Hematopoietic multipotent progenitor cell (in vitro differentiated cells): ENCODE measurements around the gene HMGN2. TPM values are rescaled to one million over a fixed set of nuclear protein-coding genes. Genes with fewer than 3 reads are reported as not detected.
"Not testable (repeated sequence)": the region's sequence is repeated elsewhere in the genome, so short reads cannot be mapped to it uniquely, and the experiment has no call there.

ENCODE experiments used
- DNase-seq, 3 donors: peaks; one replicate each; pipeline ENCODE4 v3.0.0-alpha.2; 2011 to 2015; ENCODE audit warnings: low read depth in 2 of 3, low spot score in 2 of 3
- total RNA-seq: library from RNA; depleted of rRNA; stranded (reverse); fragments of >200 nt; gene quantifications from one replicate; pipeline ENCODE4 v1.2.3, GENCODE V29; 2012

Gene HMGN2
- total RNA-seq, 1 donor = 187 TPM

DNA sequence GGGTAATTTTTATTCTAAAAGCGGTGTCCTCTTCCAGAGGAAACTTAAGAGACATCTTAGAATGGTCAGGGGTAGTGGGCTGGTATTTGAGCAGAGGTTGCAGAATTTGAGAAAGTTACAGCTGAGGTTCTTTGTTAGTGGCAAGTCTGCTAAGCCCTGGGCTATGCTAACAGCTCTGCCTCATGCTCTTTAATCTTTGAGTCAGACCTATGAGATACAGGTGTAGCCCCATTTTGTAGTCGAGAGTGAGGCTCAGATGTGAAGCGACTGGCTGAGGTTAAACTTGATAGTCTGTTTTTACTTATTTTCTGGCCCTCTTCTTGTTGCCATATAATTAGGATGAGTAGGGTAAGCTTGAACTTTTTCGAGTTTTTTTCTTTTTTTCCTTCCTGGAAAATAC, 4.7 kb downstream of the HMGN2 start:
- no peak for DNase-seq

DNA sequence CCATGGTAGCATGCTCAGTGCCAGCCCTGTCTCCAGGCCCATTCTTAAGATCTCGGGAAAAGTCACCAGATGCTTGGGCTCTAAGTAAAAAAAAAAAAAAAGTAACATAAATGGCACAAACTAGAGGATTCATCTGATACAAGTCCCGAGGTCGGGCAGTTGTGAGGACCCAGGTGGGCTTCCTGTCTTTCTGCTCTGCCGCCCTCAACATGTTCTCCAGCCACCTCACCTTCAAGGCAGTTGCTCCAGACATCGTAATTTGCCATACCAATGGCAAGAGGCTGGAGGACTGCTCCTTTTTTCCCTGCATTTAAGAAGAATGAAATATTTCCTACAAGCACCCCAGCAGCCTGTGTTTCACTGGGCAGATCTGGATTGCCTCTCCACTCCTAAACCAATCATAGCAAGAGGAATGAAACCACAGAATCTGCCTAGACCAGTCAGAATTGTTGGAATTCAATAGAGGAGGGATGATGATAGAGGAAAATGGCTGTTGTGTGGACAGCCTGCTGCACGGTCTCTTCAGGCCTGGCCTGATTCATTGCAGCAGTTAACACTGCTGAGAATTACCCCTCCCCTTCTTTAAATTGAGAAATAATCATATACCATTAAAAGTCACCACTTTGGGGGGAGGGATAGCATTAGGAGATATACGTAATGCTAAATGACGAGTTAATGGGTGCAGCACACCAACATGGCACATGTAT, 5.4 kb downstream of the HMGN2 start:
- DNase-seq = no peak

DNA sequence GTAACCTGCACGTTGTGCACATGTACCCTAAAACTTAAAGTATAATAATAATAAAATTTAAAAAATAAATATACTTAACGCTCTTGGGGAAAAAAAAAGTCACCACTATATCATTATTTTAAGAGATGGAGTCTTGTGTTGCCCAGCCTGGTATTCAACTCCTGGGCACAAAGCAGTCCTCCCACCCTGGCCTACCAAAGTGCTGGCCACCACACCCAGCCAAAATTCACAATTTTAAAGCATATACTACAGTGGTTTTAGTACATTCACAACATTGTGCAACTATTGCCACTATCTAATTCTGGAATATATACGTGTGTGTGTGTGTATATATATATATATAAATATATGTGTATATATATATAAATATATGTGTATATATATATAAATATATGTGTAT, 5.9 kb downstream of the HMGN2 start:
- DNase-seq = no peak

DNA sequence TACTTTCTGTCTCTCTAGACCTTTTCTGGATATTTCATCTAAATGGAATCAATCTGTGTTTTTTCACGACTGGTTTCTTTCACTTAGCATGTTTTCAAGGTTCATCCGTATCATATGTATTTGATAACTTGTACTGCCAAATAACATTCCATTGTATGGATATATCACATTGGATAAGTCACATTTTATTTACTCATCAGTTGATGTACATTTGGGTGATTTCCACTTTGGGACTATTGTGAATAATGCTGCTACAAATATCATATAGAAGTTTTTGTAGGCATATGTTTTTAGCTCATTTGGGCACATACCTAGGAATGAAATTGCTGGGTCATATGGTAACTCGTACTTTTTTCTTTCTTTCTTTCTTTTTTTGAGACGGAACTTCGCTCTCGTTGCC, 6.7 kb downstream of the HMGN2 start:
- no peak for DNase-seq

DNA sequence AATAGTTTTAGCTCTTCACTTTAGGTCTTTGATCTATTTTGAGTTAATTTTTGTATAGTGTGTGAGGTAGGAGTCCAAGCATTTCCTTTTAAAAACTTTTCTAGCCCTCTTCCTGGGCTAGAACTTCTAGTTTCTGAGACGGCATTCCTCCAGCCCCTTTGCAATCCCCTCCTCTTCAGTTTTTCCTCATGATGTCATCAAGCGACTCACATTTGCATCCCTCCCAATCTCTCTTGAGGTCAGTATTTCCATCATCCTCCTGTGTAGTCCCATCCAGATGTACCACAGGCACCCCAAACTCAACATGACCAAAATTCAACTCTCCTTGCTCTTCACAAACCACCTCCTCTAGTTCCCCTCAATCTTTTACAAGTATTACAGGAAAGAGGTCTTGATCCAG, 10.7 kb downstream of the HMGN2 start:
- no peak for DNase-seq

DNA sequence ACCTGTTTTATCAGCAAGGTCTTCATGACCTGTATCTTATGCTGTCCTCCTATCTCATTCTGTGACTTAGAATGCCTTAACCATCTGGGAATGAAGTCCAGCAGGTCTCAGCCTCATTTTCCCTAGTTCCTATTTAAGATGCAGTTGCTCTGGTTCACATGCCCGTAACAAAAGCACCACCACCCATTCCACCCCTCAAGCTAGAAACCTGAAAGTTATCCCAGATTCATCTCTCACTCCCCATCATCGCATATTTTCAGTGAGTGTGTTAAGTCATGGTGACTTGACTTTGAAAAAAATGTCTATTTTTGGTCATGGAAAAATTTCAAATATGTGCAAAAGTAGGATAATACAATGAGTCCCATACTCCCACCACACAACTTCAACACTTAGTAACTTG, 11.7 kb downstream of the HMGN2 start:
- no peak for DNase-seq

DNA sequence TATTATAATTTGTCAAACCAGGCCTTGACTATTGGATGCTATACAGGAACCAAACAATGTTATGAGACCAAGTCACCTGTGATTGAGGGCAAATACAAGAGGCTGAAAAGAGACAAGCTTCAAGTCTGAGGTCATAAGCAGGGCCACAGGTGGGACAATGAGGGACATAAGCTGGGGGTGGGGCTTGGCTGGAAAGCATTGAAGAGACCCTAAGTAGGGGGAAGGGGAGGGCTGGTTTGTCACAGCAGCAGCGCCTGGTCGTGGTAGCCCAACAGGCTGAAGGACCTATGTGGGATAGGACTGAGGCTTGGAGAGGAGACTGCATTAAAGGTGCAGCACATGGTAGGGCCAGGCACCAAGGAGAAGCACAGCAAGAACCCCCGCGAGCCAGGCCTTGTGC, 17.9 kb downstream of the HMGN2 start:
- no peak for DNase-seq

DNA sequence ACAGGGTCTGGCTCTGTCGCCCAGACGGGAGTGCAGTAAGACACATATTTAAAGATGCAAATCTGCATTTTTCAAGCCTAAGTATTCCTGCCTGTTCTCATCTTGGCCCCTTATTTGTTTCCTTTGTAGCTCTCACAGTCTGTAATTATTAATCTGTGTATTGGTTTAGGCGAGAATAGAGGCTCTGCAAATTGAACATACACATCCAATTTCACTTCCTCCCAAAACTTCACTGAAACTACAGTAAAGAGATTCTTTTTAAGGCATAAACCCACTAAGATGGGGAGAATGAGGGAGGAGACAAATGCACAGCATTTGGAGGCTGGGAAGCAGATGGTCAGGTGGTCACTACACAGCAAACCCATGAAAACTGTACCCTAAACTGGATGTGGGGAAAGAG, 21.0 kb downstream of the HMGN2 start:
- no peak for DNase-seq

DNA sequence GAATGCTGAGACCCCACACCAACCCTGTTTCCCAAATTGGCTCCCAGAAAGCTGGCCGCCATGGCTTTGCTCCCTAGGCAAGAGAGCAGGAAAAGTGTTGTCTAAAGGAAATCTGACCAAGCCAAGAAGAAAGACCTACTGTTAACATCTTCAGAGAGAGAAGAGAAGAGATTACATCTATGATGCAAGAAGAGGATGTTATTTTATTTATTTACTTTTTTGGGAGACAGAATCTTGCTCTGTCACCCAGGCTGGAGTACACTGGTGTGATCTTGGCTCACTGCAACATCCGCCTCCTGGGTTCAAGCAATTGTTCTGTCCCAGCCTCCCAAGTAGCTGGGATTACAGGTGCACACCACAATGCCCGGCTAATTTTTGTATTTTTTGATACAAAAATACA, 21.7 kb downstream of the HMGN2 start:
- no peak for DNase-seq

DNA sequence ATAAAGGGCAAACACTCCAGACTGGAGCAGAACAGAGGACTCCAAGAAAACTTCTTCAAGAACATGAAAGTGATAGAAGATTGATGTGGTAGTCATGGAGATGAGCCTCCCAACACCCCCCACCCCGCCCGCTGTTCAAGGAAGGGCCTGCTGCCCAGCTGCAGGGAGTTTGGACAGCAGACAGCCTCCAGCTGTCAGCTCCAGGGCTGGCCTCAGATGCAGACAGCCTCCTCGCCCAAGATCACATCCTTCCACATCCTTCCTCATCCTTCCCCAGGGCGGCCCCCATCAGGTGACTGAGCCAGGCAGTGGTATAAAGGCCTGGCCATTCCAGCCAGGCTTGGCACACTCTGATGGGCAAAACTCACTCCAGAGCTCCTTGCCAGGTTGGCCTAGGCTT, 24.6 kb downstream of the HMGN2 start:
- DNase-seq = no peak

DNA sequence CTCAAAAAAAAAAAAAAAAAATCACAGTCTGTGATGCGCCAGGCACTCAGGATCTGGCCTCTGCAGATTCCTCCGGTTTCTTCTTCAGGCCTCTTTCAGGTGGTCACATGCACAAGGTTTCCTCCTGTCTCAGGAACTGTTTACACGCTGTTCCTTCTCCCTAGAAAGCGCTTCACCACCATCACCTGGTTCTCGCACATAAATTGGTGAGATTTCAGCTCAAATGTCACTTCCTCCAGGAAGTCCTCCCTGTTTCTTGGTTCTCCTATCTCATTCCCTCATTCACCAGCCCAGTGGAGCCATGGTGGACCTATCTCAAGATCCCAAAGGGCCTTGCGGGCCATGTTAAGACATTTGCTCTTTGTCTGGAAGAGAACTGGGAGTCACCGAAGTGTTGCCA, 26.7 kb downstream of the HMGN2 start:
- no peak for DNase-seq

DNA sequence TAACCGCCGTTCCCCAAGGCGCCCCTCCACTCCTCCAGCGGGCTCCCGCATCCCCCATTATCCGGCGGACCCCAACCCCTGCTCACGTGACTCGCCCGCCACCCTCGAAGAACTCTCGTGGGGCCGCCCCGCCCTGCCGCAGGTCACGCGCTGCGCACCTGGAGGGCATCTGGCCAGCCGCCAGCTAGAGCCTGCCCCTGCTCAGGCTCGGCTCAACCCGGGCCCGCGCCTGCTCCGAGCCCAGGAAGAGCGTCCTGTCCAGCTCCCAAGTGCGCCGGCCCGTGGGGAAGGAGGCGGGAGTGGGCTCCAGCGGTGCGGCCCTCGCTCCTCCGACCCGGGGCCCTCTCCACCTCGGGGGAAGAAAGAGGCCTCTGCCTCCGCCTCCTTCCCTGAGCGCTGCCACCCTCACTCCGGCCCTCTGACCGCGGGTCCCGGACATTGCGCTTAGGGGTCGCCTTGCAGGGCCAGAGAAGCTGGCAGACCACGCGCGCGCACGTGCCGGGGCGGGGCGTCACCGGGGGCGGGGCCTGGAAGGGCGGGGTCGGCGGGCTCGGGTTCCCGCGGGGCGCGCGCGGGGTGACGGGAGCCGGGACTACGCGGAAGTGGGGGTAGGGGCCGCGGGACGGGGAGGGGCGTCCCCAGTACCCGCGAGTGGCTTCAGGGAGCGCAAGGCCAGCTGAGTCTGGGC, 28.4 kb downstream of the HMGN2 start:
- peak; percentile 73 to 88 (median 85) for DNase-seq

DNA sequence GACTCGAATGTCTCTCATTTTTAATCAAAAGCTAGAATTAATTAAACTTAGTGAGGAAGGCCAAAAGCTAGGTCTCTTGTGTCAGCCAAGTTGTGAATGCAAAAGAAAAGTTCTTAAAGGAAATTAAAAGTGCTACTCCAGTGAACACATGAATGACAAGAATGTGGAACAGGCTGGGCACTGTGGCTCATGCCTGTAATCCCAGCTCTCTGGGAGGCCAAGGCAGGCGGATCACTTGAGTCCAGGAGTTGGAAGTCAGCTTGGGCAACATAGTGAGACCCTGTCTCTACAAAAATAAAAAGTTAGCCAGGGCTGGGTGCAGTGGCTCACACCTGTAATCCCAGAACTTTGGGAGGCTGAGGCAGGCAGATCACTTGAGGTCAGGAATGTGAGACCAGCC, 38.5 kb downstream of the HMGN2 start:
- DNase-seq = not testable (repeated sequence)

DNA sequence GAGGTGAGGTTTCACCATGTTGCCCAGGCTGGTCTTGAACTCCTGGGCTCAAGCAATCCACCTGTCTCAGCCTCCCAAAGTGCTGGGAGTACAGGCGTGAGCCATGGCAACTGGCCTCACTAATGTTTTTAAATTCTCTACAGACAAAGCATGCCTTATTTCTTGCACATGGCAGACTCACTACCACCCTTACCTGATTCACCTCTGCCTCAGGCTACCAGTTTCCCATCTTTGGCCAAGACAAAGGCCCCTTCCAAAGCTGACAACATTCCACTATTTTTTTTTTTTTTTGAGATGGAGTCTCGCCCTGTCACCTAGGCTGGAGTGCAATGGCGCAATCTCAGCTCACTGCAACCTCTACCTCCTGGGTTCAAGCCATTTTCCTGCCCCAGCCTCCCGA, 43.6 kb downstream of the HMGN2 start:
- DNase-seq = not testable (repeated sequence)

DNA sequence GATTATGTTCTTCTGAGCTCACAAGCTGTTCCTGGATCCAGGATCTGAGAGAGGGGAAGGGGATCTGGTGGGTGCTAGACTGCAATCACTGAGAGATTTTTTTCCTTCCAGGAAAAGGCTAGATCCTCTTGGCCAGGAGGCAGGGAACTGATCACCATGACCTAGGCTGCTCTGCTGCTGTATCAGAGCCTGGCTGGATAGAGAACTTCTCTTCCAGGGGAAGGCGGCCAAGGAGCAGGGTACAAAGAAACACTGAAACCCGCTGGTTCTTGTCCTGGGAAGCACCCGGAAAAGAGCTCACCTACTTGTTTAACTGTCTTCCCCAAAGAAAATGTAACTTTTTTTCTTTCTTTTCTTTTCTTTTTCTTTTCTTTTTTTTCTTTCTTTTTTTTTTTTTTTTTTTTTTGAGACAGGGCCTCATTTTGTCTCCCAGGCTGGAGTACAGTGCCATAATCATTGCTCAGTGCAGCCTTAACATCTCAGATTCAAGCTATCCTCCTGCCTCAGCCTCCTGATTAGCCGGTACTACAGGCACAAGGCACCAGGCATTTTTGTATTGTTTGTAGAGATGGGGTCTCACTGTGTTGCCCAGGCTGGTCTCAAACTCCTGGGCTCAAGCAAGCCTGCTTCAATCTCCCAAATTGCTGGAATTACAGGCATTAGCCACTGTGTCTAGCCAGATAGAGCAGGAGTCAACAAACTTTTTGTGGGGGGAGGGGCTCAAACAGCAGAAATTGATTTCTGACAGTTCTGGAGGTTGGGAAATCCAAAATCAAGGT, 44.9 kb downstream of the HMGN2 start:
- DNase-seq = no peak

DNA sequence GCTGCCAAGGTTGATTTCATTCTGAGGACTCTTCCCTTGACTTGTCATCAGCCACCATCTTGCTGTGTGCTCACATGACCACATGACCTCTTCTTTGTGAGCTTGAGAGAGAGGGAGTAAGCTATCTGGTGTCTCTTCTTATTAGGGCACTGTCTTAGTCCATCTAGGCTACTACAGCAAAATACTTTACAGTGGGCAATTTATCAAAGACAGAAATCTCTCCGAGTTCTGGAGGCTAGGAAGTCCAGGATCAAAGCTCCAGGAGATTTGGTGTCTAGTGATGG, 45.5 kb downstream of the HMGN2 start:
- no peak for DNase-seq

DNA sequence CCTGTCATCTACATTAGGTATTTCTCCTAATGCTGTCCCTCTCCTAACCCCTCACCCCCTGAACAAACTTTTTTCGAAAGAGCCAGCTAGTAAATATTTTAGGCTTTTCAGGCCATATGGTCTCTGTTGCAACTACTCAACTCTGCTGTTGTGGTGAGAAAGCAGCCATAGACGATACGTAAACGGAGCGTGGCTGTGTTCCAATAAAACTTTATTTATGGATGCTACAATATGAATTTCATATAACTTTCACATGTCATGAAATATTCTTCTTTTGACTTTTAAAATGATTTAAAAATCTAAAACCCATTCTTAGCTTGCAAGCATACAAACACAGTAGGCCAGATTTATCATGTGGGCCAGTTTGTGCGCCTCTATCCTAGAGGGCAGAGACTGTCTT, 46.1 kb downstream of the HMGN2 start:
- no peak for DNase-seq

DNA sequence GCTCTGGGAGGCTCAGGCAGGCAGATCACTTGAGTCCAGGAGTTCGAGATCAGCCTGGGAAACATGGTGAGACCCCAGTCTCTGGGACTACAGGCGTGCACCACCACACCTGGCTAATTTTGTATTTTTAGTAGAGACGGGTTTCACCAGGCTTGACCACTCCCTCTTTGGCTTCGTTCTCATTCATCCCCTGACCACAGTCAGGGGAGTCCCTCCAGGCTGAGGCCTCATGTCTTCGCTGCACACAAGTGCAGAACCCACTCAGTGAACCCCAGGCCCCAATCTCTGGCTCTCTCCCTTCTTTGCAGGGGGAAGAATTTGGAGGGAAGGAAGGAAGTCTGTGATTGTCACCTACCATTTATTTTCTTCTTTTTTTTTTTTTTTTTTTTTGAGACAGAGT, 48.1 kb downstream of the HMGN2 start:
- no peak for DNase-seq

DNA sequence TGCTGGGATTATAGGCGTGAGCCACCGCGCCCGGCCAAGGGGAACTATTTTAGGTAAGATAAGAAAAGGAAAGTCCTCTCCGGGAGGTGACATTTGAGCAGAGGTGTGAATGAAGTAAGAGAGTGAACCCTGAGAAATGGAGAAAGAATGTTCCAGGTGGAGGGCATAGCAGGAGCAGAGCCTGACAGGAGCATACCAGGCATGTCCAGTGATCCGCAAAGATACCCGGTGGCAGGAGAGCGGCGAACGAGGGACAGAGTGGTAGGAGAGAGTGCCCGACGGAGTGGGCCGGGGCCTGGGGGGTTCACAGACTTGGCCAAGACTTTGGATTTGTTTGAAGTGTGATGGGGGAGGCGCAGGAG, 49.4 kb downstream of the HMGN2 start:
- no peak for DNase-seq

DNA sequence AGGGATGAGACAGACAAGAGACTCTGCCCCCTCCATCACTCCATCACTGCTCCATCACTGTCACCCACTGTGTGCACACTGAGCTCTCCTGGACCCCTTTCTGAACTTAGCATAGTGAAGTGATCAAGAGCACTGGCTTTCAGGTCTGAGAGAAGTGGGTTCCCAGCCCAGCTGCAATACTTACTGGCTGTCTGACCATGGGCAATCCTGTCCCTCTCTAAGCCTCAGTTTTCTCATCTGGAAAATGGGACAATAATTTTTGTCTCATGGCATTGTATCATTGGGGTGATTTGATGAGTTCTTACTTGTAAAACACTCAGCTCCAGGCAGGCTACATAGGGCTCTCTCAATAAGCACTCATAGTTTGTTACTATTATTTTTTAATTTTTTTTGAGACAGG, 49.8 kb downstream of the HMGN2 start:
- DNase-seq = no peak

DNA sequence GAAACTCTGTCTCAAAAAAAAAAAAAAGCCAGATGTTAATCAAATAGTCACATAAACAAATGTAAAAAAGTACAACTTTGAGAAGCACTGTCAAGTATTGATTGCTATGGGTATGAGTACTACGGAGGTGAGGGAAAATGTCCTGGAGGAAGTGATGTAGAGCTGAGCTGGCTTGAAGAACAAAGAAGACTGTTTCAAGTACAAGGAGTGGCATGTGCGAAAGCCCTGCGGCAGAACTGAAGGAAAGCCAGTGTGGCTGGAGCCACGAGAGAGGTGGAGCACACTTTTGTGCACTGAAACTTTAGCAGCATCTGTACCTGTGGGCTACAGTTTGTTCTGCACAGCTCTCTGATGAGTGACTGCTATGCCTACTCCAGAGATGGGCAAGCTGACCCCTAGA, 51.9 kb downstream of the HMGN2 start:
- no peak for DNase-seq
